Smooth muscle cell (in vitro differentiated cells): Measurements from ENCODE around the gene MICAL3. TPM values are rescaled to one million over a fixed set of nuclear protein-coding genes. Genes with fewer than 3 reads are reported as not detected.
"Not testable (repeated sequence)": the region's sequence is repeated elsewhere in the genome, so short reads cannot be mapped to it uniquely, and the experiment has no call there.

Experiments used
- DNase-seq: peaks from one replicate; lab custom pipeline; 2025; ENCODE audit not compliant: unreplicated experiment; lab: John Stamatoyannopoulos, UW
- H2AFZ ChIP-seq: fragments of 200-600 bp; sonication (generic); 2 replicates; pipeline ENCODE4 v1.6.0; 2016; ENCODE audit warnings: antibody characterized with exemption, low read depth, mild to moderate bottlenecking
- H3F3A ChIP-seq: fragments of 200-600 bp; sonication (generic); 2 replicates; pipeline ENCODE4 v1.6.0; 2017; ENCODE audit warnings: antibody characterized with exemption, low read depth
- H3K27ac ChIP-seq: fragments of 200-600 bp; sonication (generic); 2 replicates; pipeline ENCODE4 v1.5.1; 2016; ENCODE audit warnings: low read depth, mild to moderate bottlenecking
- H3K27me3 ChIP-seq: fragments of 200-600 bp; sonication (generic); 2 replicates; pipeline ENCODE4 v1.6.1; 2016; ENCODE audit warnings: low read depth, mild to moderate bottlenecking
- H3K36me3 ChIP-seq: fragments of 200-600 bp; sonication (generic); 2 replicates; pipeline ENCODE4 v1.5.1; 2016; ENCODE audit warnings: low read depth
- H3K4me1 ChIP-seq: fragments of 200-600 bp; sonication (generic); 2 replicates; pipeline ENCODE4 v1.5.1; 2016; ENCODE audit warnings: low read depth
- H3K4me2 ChIP-seq: fragments of 200-600 bp; sonication (generic); 2 replicates; pipeline ENCODE4 v1.6.0; 2016; ENCODE audit warnings: mild to moderate bottlenecking
- H3K4me3 ChIP-seq: fragments of 200-600 bp; sonication (generic); 2 replicates; pipeline ENCODE4 v1.5.1; 2016; ENCODE audit warnings: mild to moderate bottlenecking
- H3K79me2 ChIP-seq: fragments of 200-600 bp; sonication (generic); 2 replicates; pipeline ENCODE4 v1.6.0; 2016; ENCODE audit warnings: low read depth, mild to moderate bottlenecking
- H3K9ac ChIP-seq: fragments of 200-600 bp; sonication (generic); 2 replicates; pipeline ENCODE4 v1.6.0; 2016; ENCODE audit warnings: low read depth
- H3K9me3 ChIP-seq: fragments of 200-600 bp; sonication (generic); replicated peaks from 2 replicates; pipeline ENCODE4 v1.5.1; 2016; ENCODE audit warnings: low read depth
- H4K20me1 ChIP-seq: fragments of 200-600 bp; sonication (generic); 2 replicates; pipeline ENCODE4 v1.6.0; 2016; ENCODE audit warnings: low read depth
- WGBS: methylation state at CpG from one replicate; pipeline ENCODE4 v1.1.7; 2016; ENCODE audit warnings: low lambda C conversion rate; 5-methylcytosine and 5-hydroxymethylcytosine counted together
- polyA plus RNA-seq: library from polyadenylated mRNA; unstranded; fragments of >200 nt; fragmentation: Nextera tagmentation; extraction: Ambion mirVana; gene quantifications from 2 replicates; pipeline ENCODE4 v1.2.1, GENCODE V29; 2016
- total RNA-seq: library from RNA; depleted of rRNA; stranded (reverse); fragments of >200 nt; gene quantifications from 2 replicates; pipeline ENCODE4 v1.2.3, GENCODE V29; 2014
- TF ChIP-seq, protein P1 (sequence below): fragments of 200-600 bp; sonication (generic); IDR thresholded peaks from 2 replicates; pipeline ENCODE4 v1.5.1; 2017; ENCODE audit warnings: borderline replicate concordance, mild to moderate bottlenecking, antibody characterized with exemption; ENCODE audit not compliant: insufficient read depth, poor library complexity, severe bottlenecking

MICAL3 gene
- total and polyA plus RNA-seq, 2 experiments from 2014 or later, result 3.1 to 28.6 TPM

DNA sequence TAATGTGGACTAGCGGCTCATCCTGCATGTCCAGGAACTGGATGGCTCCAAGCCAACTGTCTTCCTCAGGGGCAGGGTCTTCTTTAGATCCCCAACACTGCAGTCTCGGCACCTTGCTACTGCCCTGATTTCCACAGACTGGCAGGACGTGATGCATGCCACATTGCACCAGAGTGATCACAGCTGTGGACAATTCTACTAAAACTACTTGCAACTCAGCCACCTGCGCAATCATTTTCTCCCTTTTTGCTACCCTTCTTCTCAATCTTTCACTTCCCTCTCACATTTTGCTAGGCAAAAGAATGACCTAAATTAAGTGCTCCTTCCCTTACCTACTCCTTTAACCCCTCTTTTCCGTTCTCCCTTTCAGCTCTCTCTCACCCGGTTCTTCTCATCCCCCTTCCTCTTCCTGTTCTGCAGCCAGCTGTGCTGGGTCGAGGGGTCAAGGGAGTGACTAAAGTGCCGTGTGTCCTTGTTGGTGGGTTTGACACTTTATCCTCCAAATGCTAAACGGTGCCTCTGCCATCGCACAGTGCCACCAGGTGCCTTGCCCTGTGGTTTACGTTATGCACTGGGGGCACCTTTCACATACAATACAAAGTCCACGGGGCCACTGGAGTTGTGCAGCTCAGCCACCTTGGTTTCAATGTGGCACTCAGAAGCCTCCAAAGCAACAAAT lies 42.0 kb upstream of the MICAL3 start:
- H3K4me3 ChIP-seq, result no peak overlapping the region
- H2AFZ ChIP-seq, result no peak overlapping the region
- WGBS, result 86% methylated on average over 12 of the region's 12 CpGs
- H3K4me2 ChIP-seq, result no peak overlapping the region
- no peaks in the 10 kb centered on the region for H4K20me1 ChIP-seq
- H3K27ac ChIP-seq, result no peak overlapping the region
- no peaks in the 10 kb centered on the region for H3K79me2 ChIP-seq
- H3K36me3 ChIP-seq, result no peaks in the 10 kb centered on the region
- DNase-seq, result no peak
- TF ChIP-seq, protein P1, sequence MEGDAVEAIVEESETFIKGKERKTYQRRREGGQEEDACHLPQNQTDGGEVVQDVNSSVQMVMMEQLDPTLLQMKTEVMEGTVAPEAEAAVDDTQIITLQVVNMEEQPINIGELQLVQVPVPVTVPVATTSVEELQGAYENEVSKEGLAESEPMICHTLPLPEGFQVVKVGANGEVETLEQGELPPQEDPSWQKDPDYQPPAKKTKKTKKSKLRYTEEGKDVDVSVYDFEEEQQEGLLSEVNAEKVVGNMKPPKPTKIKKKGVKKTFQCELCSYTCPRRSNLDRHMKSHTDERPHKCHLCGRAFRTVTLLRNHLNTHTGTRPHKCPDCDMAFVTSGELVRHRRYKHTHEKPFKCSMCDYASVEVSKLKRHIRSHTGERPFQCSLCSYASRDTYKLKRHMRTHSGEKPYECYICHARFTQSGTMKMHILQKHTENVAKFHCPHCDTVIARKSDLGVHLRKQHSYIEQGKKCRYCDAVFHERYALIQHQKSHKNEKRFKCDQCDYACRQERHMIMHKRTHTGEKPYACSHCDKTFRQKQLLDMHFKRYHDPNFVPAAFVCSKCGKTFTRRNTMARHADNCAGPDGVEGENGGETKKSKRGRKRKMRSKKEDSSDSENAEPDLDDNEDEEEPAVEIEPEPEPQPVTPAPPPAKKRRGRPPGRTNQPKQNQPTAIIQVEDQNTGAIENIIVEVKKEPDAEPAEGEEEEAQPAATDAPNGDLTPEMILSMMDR, result no peak
- H3K4me1 ChIP-seq, result no peaks in the 10 kb centered on the region
- no peaks in the 10 kb centered on the region for H3F3A ChIP-seq
- H3K9ac ChIP-seq, result no peak overlapping the region
- H3K9me3 ChIP-seq, result no peaks in the 10 kb centered on the region
- H3K27me3 ChIP-seq, result no peaks in the 10 kb centered on the region

DNA sequence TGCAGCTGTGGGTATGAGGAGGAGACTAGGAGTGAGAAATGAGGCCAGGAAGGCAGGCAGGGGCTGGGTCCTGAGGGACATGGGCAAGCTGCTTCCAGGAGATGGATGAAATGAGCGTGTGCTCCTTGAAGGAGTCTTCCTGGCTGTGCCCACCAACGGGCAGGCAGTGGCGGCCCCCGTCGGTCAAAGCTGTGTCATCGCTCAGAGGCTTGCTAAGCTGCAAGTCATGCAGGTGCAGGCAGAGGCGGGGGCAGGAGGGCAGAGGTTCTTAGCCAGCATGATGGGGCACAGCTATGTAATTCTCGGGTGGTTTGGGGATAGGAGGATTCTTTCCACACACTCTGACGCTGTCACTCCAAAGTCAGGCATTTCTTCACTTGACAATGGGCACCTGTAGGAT lies 40.9 kb upstream of the MICAL3 start:
- Histone ChIP-seq H3K4me3 (no peak overlapping the region), H3K27me3 (no peaks in the 10 kb centered on the region), H3K9me3 (no peaks in the 10 kb centered on the region), H3K4me2 (no peak overlapping the region), H3K79me2 (no peaks in the 10 kb centered on the region), H3K36me3 (no peaks in the 10 kb centered on the region), H2AFZ (no peak overlapping the region), H3F3A (no peaks in the 10 kb centered on the region), H3K4me1 (no peaks in the 10 kb centered on the region), H3K9ac (no peak overlapping the region), H4K20me1 (no peaks in the 10 kb centered on the region), H3K27ac (no peak overlapping the region)
- 67% methylated on average over 9 of the region's 9 CpGs for WGBS
- TF ChIP-seq, protein P1, result no peak
- DNase-seq, result no peak

DNA sequence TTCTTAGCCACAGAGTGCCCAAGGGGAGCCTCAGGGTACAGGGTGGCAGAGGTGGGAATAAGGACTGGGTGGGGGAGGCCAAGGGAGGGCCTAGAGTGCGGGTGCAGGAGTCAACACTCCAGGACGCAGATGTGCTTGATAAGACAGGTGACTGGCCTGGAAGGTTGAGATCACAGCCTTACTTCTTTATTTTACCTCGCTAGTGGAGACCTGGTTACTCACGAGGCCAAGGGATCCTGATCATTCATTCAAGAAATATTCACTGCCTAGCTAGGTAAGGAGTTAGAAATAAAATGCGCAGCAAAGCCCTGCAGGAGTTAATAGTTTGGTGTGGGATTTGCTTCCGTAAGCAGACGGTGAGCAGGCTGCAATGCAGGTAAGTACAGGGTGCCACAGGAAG lies 40.3 kb upstream of the MICAL3 start:
- 80% methylated on average over 7 of the region's 7 CpGs for WGBS
- H3K4me1 ChIP-seq, result no peaks in the 10 kb centered on the region
- no peak overlapping the region for H2AFZ ChIP-seq

DNA sequence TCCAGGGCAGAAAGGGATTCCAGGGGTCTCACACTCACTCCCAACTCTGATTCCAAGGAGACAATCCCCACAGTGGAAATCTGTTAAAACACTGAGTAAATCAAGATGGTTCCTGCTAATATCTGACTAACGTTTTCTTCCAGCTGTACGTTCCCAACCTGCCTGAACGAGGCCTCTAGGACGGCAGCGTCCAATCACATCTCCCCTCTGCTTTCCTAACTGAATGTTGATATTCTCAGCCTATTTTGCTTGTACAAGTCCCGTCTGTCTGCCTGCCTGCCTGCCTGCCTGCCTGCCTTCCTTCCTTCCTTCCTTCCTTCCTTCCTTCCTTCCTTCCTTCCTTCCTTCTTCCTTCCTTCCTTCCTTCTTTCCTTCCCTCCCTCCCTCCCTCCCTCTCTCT lies 39.4 kb upstream of the MICAL3 start:
- not testable (repeated sequence) for H3K9me3 ChIP-seq, H3K4me3 ChIP-seq, H3K4me1 ChIP-seq, H4K20me1 ChIP-seq, H3F3A ChIP-seq, H3K27me3 ChIP-seq, H2AFZ ChIP-seq, H3K36me3 ChIP-seq, DNase-seq, H3K79me2 ChIP-seq, H3K4me2 ChIP-seq, H3K9ac ChIP-seq
- H3K27ac ChIP-seq, result peak overlapping the region; percentile 31
- 74% methylated on average over 6 of the region's 6 CpGs for WGBS

More for the DNA sequence above, 40.3 kb upstream of the MICAL3 start:
- Histone ChIP-seq H3K9me3 (no peaks in the 10 kb centered on the region), H4K20me1 (no peaks in the 10 kb centered on the region), H3K27ac (no peak overlapping the region), H3K4me3 (no peak overlapping the region), H3K27me3 (no peaks in the 10 kb centered on the region), H3K4me2 (no peak overlapping the region), H3K79me2 (no peaks in the 10 kb centered on the region), H3K36me3 (no peaks in the 10 kb centered on the region), H3K9ac (no peak overlapping the region), H3F3A (no peaks in the 10 kb centered on the region)
- no peak for DNase-seq
- TF ChIP-seq, protein P1, result no peak
